Right lung (tissue), 5 donors: ENCODE data around the gene PRKRIP1. TPM values are rescaled to one million over a fixed set of nuclear protein-coding genes. Genes with fewer than 3 reads are reported as not detected.
"Not testable (repeated sequence)": the region's sequence is repeated elsewhere in the genome, so short reads cannot be mapped to it uniquely, and the experiment has no call there.

ENCODE experiments used
- DNase-seq, 2 donors: peaks; one replicate each; pipeline ENCODE4 v3.0.0-alpha.2; 2013
- polyA plus RNA-seq, 5 donors: library from polyadenylated mRNA; unstranded; fragments of 120-200 nt; gene quantifications; one replicate each; pipeline versions ENCODE4 v1.2.1 to v1.2.3, GENCODE V29; 2013; ENCODE audit warnings: inconsistent platforms in 1 of 5, low replicate concordance in 1 of 5; ENCODE audit not compliant: insufficient read length in 5 of 5, insufficient read depth in 1 of 5

PRKRIP1 gene
- polyA plus RNA-seq, 5 donors = 38.1 to 44.9 (median 42.2) TPM

DNA sequence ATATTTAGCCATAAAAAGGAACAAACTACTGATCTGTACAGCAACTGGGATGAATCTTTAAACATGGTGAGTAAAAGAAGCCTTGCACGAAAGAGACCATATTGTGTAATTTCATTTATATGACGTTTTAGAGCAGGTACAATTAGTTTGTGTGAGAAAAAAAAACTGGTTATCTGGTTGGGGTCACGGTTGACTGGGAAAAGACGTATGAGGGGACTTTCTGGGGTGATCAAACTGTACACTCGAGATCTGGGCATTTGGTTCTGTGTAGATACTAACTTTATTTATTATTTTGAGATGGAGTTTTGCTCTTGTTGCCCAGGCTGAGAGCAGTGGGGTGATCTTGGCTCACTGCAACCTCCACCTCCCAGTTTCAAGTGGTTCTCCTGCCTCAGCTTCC lies 4.2 kb downstream of the PRKRIP1 start:
- DNase-seq = no peak

DNA sequence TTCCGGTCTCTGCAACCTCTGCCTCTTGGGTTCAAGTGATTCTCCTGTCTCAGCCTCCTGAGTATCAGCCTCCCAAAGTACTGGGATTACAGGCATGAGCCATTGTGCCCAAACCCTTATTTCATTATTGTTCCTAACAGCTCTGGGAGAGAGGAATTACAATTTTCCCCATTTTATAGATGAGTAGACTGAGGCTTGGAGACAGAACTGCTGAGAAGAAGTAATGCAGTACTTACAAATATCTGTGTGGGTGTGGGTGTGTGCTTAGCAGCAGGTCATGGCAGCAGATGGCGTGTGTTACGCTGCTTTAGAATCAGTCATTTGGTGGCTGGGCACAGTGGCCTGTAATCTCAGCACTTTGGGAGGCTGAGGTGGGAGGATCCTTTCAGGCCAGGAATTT lies 7.4 kb downstream of the PRKRIP1 start:
- DNase-seq = no peak

DNA sequence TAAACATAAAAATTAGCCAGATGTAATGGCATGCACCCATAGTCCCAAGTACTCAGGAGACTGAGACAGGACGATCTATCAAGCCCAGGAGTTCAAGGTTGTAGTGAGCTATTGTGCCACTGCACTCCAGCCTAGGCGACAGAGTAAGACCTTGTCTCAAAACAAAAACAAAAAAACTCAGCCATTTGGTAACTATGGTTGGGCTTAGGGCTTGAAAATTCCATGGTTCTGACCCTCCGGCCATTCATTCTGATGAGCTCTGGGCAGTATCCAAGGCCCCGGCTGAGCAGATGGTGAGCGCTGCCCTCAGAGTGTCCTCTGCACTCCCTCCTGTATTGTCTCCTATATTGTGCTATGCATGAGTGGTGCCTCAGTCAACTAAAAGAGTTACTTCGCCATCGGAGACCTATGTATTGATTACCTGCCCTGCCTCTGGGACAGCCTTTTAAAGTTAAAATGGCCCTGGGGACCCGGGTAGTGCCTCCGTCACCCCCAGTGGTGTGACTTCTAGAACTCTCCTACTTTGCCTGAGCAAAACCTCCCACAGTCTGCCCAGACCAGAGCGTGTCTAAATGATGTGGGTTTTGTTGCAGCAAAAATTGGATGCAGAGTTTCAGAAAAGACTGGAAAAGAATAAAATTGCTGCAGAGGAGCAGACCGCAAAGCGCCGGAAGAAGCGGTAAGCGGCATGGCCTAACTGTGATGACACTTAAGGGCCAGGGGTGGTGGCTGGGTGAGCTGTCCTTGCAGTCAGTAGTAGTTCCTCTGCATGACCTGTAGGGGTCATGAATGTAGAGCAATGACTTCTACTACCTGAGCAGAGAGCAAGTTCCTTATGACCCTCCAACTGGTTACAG lies 8.1 kb downstream of the PRKRIP1 start:
- no peak for DNase-seq

DNA sequence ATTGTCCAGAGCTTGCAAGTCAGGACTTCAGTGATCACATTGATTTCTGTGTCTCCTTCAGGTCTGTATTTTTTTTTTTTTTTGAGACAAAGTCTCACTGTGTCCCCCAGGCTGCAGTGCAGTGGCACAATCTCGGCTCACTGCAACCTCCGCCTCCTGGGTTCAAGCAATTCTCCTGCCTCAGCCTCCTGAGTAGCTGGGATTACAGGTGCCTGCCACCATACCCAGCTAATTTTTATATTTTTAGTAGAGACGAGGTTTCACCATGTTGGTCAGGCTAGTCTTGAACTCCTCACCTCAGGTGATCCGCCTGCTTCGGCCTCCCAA lies 8.7 kb downstream of the PRKRIP1 start:
- DNase-seq = not testable (repeated sequence)

DNA sequence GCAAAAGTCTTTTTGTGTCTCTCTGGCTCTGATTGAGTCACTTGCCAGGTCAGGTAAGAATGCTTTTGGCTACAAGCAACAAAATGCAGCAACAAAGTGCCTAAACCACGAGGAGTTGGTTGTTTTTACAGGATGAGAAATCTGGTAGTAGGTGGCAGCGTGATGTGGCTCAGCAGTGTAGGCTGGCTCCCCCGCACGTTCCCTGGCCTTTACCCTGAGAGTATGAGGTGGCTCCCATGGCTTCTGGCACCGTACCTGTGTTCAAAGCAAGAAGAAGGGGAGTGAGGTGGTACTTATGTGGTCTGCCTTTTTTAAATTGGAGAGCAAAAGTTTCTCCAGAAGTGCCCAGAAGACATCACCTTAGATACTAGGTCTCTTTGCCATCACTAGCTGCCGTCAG lies 11.7 kb downstream of the PRKRIP1 start:
- DNase-seq = no peak

DNA sequence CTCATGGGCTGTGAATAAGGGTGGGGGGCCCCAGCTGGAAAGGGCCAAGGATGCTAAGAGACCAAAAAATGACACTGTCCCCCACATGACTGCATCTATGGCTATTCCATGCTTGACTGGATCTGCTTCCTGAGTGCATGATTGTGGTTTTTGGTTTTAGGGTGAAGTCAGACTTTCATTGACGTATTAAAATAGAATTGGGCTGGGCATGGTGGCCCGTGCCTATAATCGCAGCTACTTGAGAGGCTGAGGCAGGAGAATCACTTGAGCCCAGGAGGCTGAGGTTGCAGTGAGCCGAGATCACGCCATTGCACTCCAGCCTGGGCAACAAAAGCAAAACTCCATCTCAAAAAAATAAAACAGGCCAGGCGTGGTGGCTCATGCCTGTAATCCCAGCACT lies 12.4 kb downstream of the PRKRIP1 start:
- not testable (repeated sequence) for DNase-seq

DNA sequence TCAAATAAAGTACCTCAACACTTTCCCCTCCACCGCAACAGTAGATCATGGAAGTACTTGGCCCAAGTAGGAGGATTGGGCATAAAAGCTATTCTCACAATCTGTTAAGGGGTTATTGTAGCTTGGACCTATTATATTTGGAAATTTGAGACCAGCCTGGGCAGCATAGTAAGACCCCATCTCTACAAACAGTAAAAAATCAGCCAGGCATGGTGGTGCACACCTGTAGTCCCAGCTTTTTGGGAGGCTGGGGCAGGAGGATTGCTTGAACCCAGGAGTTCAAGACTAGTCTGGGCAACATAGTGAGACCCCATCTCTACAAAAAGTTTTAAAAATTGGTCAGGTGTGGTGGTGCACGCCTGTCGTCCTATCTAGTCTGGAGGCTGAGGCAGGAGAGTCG lies 13.2 kb downstream of the PRKRIP1 start:
- DNase-seq = no peak

DNA sequence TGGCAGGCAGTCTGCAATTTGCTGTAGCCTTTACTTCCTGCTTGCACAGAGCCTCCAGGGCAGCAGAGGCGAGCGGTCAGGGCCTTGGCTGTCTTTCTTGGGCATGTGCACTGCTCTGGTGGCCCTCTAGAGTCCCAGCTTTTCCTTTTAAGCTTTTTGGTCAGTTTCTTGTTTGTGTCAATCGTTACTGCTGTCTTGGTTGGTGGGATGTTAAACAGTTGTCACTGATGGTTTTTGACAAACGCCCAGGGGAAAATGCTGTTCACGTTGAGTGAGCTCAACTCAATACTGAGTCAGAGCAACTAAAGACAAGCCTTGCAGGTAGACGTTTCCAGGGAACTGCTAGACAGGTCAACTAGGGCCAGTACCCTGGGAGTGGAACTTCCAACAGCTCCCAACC lies 14.0 kb downstream of the PRKRIP1 start:
- no peak for DNase-seq

DNA sequence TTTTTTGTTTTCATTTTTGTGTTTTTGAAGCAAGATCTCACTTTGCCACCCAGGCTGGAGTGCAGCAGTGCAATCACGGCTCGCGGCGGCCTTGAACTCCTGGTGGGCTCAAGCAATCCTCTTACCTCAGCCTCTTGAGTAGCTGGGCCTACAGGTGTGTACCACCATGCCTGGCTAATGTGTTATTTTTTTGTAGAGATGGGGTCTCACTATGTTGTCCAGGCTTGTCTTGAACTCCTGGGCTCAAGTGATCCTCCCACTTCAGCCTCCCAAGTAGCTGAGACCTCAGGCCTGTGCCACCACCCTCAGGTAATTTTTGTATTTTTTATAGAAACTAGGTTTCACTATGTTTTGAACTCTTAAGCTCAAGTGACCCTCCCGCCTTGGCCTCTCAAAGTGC lies 14.8 kb downstream of the PRKRIP1 start:
- DNase-seq = no peak

DNA sequence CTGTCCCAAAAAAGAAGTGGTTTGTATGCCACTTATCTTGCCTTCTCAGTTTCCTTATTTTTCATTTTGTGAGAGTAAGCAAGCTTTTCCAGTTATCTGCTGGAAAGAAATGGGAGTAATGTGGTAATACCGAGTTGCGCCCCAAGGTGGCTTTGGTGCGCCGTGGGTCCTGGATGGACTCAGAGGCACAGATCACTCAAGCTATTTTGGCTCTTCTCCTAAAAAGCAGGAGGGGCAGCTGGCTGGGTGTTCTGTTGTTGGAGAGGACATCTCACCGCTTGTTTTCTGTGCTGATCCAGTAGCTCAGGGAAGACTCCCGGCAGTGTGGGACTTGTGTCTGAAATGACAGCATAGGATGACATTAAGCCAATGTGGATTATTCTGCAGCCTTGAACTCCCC lies 16.4 kb downstream of the PRKRIP1 start:
- no peak for DNase-seq

DNA sequence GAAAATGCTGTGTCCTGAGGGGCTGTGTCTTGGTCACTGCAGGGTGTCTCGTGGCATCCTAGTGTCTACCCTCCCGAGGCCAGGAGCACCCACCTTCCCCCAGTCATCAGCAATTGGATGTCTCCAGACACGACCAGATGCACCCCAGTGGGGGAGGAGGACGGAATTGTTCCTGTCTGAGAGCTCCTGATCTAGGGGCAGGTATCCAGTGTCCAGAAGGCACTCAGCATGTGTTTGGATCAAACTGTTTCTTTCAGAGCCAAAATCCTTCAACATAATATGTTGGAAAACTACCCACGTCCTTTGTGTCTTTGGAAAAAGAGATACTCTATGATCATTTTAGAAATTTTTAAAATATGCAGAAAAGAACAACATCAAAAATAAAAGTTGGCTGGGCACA lies 16.9 kb downstream of the PRKRIP1 start:
- no peak for DNase-seq

DNA sequence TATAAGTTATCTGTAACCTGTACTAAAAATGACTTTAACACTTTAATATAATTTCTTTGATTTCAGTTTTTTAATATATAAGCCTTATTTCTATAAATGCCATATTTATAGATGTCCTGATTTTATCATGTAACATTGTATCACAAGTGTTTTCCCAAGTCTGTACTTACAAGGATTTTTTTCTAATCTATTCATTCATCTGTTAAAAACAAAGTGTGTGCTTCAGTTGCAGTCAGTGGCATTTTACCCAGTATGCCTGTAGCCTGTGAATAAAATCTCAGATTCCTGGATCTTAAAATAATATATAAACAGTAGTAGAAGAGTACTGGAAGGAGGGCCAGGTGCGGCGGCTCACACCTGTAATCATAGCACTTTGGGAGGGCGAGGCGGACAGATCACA lies 17.4 kb downstream of the PRKRIP1 start:
- DNase-seq = no peak

DNA sequence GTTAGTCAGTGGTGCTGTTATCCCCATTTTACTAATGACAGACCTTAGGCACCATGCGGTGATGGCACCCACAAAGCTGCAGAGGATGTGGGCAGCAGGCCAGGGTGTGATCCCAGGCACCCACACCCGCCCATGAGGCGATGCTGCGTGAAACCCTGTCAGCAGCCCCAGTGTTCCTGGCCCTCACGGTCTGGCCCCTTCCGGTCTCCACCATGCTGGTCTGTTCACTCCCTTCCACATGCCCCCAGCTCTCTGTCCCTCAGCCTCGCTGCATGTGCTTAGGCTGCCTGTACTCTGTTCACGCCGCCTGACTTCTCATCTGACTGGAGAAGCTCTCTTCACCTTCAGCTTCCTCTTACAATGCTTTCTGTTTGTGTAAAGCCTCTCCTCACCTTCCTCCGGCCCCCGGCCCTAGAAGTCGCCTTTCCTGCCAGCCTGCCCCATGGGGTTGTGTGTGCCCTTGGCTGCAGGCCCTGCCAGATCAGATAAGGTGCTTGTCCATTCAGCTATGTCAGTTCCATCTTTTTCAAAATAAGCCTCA lies 19.6 kb downstream of the PRKRIP1 start:
- DNase-seq = no peak

DNA sequence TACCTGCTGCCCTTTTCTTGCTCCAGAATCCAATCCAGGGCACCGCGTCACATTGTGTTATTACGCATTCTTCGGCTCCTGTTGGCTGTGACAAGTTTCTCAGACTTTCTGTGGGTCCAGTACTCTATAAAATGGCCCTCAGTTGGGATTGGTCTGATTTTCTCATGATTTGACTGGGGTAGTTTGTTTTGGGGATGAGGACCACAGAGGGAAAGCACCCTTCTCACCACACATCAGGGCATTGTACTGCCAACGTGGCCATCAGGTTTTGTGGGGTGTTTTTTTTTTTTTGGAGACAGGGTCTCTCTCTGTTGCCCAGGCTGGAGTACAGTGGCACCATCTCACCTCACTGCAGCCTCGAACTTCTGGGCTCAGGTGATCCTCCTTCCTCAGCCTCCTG lies 20.2 kb downstream of the PRKRIP1 start:
- DNase-seq = no peak

DNA sequence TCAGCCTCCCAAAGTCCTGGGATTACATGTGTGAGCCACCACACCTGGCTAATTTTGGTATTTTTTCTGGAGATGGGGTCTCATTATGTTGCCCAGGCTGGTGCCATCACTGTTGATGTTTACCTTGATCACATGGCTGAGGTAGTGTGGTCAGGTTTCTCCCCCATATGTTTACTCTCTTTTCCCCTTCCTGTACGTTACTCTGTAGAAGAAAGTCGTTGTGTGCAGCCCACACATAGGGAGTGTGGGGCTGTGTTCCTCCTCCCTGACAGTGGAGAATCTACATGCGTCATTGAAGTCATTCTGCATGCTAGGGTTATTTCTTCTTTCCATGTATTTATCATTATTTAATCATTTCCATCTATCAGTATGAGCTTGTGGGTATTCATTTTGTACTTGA lies 20.9 kb downstream of the PRKRIP1 start:
- no peak for DNase-seq

DNA sequence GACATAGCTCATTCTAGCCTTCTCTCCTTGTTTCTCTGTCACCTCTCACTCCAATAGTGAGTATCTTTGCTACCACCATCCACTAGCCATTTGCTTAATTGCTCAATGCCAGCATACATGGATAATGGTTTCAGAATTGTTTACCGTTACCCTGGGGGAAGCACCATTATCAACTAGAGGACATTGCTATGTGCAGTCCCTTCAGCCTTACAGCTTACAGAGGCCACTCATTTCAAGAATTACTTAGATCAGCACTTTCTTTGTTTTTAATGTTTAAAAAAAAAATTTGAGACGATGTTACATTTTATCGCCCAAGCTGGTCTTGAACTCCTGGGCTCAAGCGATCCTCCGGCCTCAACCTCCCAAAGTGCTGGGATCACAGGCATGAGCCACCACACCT lies 22.4 kb downstream of the PRKRIP1 start:
- no peak for DNase-seq

DNA sequence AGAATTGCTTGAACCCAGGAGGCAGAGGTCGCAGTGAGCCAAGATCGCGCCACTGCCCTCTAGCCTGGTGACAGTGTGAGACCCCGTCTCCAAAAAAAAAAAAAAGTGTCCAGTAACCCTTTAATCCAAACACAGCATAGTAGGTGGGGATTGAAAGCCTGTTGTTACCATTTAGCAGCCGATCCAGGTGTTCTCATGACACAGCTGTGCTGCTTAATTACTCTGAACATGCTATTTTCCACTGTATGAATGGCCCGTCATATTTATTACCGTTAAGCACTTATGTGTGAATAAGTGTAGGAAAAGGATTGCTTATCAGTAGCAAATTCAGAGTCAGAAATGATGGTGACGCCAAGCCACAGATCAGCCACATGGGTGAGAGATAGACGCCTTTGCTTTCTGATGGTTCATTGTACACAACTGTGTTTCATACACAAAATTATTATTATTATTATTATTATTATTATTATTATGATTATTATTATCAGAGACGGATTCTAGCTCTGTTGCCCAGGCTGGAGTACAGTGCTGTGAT lies 25.6 kb downstream of the PRKRIP1 start:
- DNase-seq = no peak

DNA sequence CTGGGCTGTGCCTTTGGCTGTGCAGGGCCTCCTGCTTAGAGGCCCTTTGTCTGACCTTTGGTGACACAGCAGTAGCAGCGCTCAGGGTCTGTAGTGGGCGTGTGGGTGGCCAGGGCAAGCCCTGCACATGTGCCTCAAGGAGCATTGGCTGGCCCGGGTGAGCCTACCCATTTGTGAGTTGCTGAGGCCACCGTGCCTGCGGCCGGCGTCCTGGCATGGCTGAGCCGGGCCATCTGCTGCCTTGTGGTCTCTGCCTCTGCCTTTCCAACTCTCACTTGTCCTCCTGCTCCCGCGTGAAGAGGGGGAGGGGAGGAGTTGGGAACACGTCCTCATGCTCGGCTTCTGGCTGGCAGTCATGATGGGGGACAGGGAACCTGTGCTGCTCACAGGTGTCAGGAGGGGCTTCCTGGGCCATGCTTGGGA lies 28.0 kb downstream of the PRKRIP1 start:
- no peak for DNase-seq

DNA sequence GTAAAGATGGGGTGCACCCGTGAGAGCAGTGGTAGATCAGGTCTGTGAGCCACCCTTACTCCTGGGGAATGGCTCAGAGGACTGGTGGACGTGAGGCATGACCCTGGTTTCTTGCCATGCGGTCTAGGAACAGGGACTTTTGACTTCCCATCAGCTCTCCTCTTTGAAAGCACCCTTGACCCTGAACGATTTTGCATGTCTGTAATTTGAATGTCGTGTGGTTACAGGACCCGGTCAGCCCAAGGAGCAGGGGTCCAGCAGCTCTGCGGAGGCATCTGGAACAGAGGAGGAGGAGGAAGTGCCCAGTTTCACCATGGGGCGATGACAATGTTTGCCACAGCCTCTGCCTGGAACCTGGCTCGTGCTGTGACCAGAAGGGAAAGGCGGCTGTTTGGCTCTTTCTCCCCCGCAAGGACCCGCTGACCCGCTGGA lies 28.6 kb downstream of the PRKRIP1 start:
- DNase-seq = no peak

DNA sequence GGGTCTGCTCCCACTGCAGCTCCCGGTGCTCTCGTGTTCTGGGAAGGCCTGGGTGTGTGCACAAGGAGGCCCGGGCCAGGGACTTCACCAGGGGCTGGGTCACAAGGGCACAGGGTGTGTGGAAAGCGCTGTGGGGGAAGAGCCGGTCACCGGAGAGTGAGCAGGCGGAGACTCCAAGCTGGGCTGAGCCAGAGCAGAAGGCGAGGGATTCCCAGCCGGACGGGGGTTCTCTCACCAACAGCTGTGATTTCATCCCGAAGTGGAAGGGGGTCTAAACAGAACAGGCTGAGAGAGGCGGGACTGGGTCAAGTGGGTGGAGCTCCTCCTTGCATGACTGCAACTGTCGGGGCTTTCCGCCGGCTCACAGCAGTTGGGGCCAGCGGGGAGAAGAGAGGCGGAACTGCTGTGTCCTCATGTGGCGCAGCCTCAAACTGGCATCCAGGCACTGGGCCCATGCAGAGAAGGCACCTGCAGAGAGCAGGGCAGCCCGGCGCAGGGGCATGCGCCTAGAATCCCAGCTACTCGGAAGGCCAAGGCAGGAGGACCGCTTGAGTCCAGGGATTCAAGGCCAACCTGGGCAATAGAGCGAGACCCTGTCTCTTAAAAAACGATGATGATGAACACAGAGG lies 29.6 kb downstream of the PRKRIP1 start:
- no peak for DNase-seq

DNA sequence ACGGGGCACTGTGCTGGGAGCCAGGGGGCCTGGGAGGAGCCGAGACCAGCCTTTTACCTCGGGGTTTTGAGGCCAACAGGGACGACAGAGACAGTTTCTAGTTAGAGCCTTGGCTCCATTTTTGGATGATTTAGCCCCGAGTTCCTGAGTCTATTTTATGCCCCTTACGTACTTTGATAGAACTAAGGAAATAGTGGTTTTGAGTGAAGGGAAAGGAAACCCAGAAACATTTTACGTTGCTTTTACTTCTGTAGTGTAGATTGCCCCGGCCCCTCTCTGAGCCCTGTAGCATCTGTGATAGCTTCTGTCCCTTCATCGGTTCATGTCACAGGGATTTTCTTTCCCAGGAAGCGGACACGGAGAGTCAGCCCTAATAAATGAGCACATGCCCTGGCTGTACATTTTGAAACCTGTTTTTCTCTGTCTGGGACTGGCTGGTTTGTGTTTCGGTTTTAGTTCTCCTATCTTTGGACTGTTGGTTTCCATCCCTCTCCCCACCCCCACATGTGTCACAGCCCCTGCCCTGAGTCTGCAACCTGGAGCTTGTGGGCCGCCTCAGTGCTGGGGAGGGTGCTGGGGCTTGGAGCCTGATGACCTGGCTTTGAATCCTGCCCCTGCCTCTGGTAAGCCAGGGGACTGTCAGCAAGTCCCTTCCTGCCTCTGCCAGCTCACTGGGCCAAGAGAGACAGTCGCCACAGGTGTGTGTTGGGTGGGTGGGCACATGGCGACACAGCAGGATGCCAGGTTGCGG lies 30.3 kb downstream of the PRKRIP1 start:
- no peak for DNase-seq

DNA sequence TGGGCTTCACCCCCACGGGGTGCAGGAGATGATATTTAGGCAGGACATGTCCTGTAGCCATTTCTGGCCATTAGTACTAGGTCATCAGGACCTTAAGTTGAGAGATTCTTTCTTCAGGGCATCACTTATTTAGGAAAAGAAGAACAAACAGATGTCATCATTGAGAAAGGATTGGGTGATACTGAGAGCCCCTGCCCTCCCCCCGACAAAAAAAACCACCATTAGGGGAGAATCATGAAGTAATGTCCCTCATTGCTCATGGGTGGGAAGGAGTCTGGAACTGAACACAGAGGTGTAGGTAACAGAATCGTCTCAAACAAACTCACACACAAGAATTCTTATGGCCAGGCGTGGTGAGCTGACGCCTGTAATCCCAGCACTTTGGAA lies 30.8 kb downstream of the PRKRIP1 start:
- DNase-seq = no peak
